ENCODE measurements around the gene SPIRE2. TPM values are rescaled to one million over a fixed set of nuclear protein-coding genes. Genes with fewer than 3 reads are reported as not detected.

SPIRE2 gene
- total RNA-seq, 3 donors from 2014 or later (not counting 1 experiment from before 2014, with no cell fraction given), result 4.5 to 8.7 (median 6.5) TPM

DNA sequence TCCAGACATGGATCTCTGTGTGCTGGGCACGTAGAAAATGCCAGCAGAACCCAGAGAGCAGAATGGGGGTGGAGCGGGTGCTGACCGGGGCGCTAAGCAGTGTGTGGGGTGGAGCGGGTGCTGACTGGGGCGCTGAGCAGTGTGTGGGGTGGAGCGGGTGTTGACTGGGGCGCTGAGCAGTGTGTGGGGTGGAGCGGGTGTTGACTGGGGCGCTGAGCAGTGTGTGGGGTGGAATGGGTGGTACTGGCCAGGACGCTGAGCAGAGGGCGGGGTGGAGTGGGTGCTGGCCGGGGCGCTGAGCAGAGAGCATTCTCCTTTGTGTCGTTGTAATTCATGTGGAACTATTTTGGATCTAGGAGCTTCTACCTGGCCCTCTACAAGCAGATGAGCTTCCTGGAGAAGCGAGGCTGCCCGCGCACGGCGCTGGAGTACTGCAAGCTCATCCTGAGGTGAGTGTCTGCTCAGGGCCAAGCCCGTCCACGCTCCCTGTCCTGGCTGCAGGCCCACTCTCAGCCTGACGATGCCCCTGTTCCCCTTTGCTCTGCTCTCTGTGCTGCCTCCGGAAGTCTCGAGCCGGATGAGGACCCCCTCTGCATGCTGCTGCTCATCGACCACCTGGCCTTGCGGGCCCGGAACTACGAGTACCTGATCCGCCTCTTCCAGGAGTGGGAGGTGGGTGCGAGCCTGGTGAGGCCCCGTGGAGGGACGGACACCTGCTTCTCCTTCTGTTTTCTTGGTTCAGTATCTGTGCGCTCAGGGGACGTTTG, 70.1 kb downstream of the SPIRE2 start:
- no peaks in the 10 kb centered on the region for H3K27me3 Mint-ChIP-seq (ENCODE audit: low read depth in 2 of 2)
- intact Hi-C loops (cut with micrococcal nuclease), result no loop called here
- H3K36me3 ChIP-seq (ENCODE audit: control insufficient read depth, insufficient read depth, low read length), result peaks cover 65% of the 10 kb centered on the region

DNA sequence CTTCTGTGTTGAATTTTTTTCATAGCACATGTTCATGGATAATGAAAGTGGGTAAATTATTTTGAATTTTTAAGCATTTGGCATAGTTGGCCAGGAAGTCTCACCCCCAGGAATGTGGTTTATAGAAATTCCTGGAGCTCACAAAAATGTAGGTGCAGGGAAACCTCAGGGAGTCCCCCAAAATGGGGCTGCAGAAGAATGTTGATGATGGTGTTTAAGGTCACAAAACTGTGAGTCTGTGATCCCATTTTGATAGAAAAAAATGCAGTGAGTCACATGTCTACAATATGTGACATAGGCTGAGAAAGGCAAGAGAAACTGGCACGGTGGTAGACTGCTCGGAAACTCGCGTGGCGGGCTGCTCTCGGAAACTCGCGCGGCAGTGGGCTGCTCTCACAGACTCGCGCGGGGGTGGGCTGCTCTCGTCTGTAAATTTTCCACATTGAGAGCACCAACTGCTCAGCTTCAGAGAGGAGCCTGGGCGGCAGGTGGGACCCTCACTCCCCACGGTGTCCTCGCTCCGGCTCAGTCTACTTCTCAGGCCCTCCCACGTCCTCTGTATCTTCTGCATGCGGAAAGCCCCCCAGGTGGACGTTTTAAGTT, 71.7 kb downstream of the SPIRE2 start:
- no peak overlapping the region for H3K27ac ChIP-seq (ENCODE audit: low read length)
- Mint-ChIP-seq H3K4me3 (no peak overlapping the region), H3K9me3 (no peaks in the 10 kb centered on the region), H3K36me3 (peaks cover 6% of the 10 kb centered on the region), H3K4me1 (peaks cover 5 to 6% of the 10 kb centered on the region in 2 donors), H3K27ac (no peak overlapping the region), H3K27me3 (ENCODE audit: low read depth in 2 of 2) (no peaks in the 10 kb centered on the region)
- no peak for ATAC-seq
- no peak for DNase-seq
- H3K4me3 ChIP-seq (ENCODE audit: low read length), result no peak overlapping the region
- TF ChIP-seq, protein P1, sequence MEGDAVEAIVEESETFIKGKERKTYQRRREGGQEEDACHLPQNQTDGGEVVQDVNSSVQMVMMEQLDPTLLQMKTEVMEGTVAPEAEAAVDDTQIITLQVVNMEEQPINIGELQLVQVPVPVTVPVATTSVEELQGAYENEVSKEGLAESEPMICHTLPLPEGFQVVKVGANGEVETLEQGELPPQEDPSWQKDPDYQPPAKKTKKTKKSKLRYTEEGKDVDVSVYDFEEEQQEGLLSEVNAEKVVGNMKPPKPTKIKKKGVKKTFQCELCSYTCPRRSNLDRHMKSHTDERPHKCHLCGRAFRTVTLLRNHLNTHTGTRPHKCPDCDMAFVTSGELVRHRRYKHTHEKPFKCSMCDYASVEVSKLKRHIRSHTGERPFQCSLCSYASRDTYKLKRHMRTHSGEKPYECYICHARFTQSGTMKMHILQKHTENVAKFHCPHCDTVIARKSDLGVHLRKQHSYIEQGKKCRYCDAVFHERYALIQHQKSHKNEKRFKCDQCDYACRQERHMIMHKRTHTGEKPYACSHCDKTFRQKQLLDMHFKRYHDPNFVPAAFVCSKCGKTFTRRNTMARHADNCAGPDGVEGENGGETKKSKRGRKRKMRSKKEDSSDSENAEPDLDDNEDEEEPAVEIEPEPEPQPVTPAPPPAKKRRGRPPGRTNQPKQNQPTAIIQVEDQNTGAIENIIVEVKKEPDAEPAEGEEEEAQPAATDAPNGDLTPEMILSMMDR (IDR thresholded peaks at IDR 0.05), result no peak
- peaks cover 73% of the 10 kb centered on the region for H3K36me3 ChIP-seq (ENCODE audit: control insufficient read depth, insufficient read depth, low read length)
- 95% methylated on average over 20 of the region's 20 CpGs for WGBS (ENCODE audit: insufficient coverage)
- no peaks in the 10 kb centered on the region for H3K9me3 ChIP-seq (ENCODE audit: control insufficient read depth, insufficient read depth, low read length)
- intact Hi-C loops (cut with micrococcal nuclease), result no loop called here
- no peaks in the 10 kb centered on the region for H3K27me3 ChIP-seq (ENCODE audit: control insufficient read depth, insufficient read depth, low read length)
- H3K4me1 ChIP-seq (ENCODE audit: control insufficient read depth, insufficient read depth, low read length), result no peaks in the 10 kb centered on the region

More for the DNA sequence above, 70.1 kb downstream of the SPIRE2 start:
- Mint-ChIP-seq H3K27ac (peak overlapping the region; percentile 65 to 68), H3K4me3 (peak overlapping the region; percentile 67), H3K36me3 (peaks cover 6% of the 10 kb centered on the region), H3K4me1 (peaks cover 5 to 6% of the 10 kb centered on the region in 2 donors), H3K9me3 (no peaks in the 10 kb centered on the region)
- ATAC-seq, result peak; percentile 46 to 56 (median 50)
- H3K4me1 ChIP-seq (ENCODE audit: control insufficient read depth, insufficient read depth, low read length), result no peaks in the 10 kb centered on the region
- H3K4me3 ChIP-seq (ENCODE audit: low read length), result no peak overlapping the region
- 91% methylated on average over 36 of the region's 36 CpGs for WGBS (ENCODE audit: insufficient coverage)
- TF ChIP-seq, protein P1 (IDR thresholded peaks at IDR 0.05), result no peak
- H3K27me3 ChIP-seq (ENCODE audit: control insufficient read depth, insufficient read depth, low read length), result no peaks in the 10 kb centered on the region
- no peaks in the 10 kb centered on the region for H3K9me3 ChIP-seq (ENCODE audit: control insufficient read depth, insufficient read depth, low read length)
- peak overlapping the region; percentile 19 for H3K27ac ChIP-seq (ENCODE audit: low read length)
- no peak for DNase-seq

DNA sequence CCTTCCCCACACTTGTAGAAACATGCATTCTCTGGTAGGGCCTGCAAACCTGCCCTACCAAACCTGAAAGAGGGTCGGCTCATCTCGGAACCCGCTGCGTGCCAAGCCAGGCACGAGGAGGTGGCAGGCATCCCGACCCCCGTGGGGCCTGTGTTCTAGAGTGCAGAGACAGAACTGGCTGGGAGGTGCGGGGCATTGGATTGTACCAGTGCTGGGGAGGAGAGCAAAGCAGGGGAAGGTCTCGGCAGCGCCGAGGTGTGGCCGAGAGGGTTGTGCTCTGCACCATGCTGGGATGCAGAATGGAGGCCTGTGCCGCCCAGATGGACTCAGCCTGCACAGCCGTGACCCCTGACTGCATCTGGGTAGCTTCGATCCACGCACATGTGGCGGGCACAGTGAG, 72.6 kb downstream of the SPIRE2 start:
- peaks cover 6% of the 10 kb centered on the region for H3K36me3 Mint-ChIP-seq
- WGBS (ENCODE audit: insufficient coverage), result 96% methylated on average over 17 of the region's 17 CpGs
- H3K4me3 ChIP-seq (ENCODE audit: low read length), result no peak overlapping the region
- H3K27ac ChIP-seq (ENCODE audit: low read length), result no peak overlapping the region
- peaks cover 5 to 6% of the 10 kb centered on the region in 2 donors for H3K4me1 Mint-ChIP-seq
- ATAC-seq (no peak), DNase-seq (no peak)
- H3K27me3 ChIP-seq (ENCODE audit: control insufficient read depth, insufficient read depth, low read length), result no peaks in the 10 kb centered on the region
- TF ChIP-seq, protein P1 (IDR thresholded peaks at IDR 0.05), result no peak
- H3K36me3 ChIP-seq (ENCODE audit: control insufficient read depth, insufficient read depth, low read length), result peaks cover 73% of the 10 kb centered on the region
- intact Hi-C loops (cut with micrococcal nuclease), result no loop called here
- H3K9me3 Mint-ChIP-seq, result no peaks in the 10 kb centered on the region
- no peak overlapping the region for H3K4me3 Mint-ChIP-seq
- H3K27ac Mint-ChIP-seq, result no peak overlapping the region
- H3K4me1 ChIP-seq (ENCODE audit: control insufficient read depth, insufficient read depth, low read length), result no peaks in the 10 kb centered on the region
- no peaks in the 10 kb centered on the region for H3K27me3 Mint-ChIP-seq (ENCODE audit: low read depth in 2 of 2)
- no peaks in the 10 kb centered on the region for H3K9me3 ChIP-seq (ENCODE audit: control insufficient read depth, insufficient read depth, low read length)
